HUES6 (cell line): ENCODE measurements around the gene COPS6.

Source experiments
- H3K27ac ChIP-seq: 2 replicates; pipeline ENCODE4 v1.7.0; 2013; ENCODE audit warnings: low read depth, mild to moderate bottlenecking, low read length, inconsistent platforms
- H3K27me3 ChIP-seq: 2 replicates; pipeline ENCODE4 v1.6.1; 2013; ENCODE audit warnings: low read length; ENCODE audit not compliant: control insufficient read depth, insufficient read depth
- H3K36me3 ChIP-seq: 2 replicates; pipeline ENCODE4 v1.6.1; 2013; ENCODE audit warnings: low read length; ENCODE audit not compliant: control insufficient read depth, insufficient read depth
- H3K4me1 ChIP-seq: 2 replicates; pipeline ENCODE4 v1.6.1; 2013; ENCODE audit warnings: low read length; ENCODE audit not compliant: control insufficient read depth, insufficient read depth
- H3K4me3 ChIP-seq: 2 replicates; pipeline ENCODE4 v1.5.1; 2013; ENCODE audit warnings: low read depth, low read length
- H3K9ac ChIP-seq: one replicate; pipeline ENCODE4 v1.6.1; 2013; ENCODE audit warnings: mild to moderate bottlenecking, low read length
- H3K9me3 ChIP-seq: 2 replicates; pipeline ENCODE4 v1.6.1; 2013; ENCODE audit warnings: low read depth, low read length; ENCODE audit not compliant: control insufficient read depth, insufficient read depth

COPS6 gene

GRCh38 chr7:100105534-100105933, 16.8 kb downstream of the COPS6 start:
- H3K4me1 ChIP-seq, result peaks cover 6% of the 10 kb centered on the region; the same call in 1 of the 2 replicates
- H3K27ac ChIP-seq, result no peak overlapping the region
- H3K4me3 ChIP-seq, result no peak overlapping the region
- H3K9ac ChIP-seq, result no peak overlapping the region
- no peaks in the 10 kb centered on the region for H3K9me3 ChIP-seq
- no peaks in the 10 kb centered on the region for H3K27me3 ChIP-seq
- H3K36me3 ChIP-seq, result peaks cover 65% of the 10 kb centered on the region

DNA sequence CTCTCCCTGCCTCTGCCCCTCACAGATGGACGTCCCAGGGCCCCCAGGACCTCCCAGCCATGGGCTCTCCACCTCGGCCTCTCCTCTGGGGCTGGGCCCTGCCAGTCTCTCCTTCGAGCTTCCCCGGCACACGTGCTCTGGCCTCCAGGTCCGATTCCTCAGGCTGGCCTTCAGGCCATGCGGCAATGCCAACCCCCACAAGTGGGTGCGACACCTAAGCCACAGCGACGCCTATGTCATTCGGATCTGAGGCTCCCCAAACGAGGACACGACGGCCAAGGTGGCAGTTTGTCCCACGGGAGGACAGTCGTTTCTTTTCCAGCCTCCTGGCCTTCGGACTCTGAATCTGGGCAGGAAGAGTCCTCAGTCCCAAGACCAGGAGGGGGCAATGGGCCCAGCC, 17.9 kb downstream of the COPS6 start:
- Histone ChIP-seq H3K27ac (no peak overlapping the region), H3K9ac (no peak overlapping the region), H3K4me3 (no peak overlapping the region), H3K36me3 (peaks cover 75% of the 10 kb centered on the region), H3K9me3 (no peaks in the 10 kb centered on the region), H3K4me1 (peaks cover 6% of the 10 kb centered on the region; the same call in 1 of the 2 replicates), H3K27me3 (no peaks in the 10 kb centered on the region)

DNA sequence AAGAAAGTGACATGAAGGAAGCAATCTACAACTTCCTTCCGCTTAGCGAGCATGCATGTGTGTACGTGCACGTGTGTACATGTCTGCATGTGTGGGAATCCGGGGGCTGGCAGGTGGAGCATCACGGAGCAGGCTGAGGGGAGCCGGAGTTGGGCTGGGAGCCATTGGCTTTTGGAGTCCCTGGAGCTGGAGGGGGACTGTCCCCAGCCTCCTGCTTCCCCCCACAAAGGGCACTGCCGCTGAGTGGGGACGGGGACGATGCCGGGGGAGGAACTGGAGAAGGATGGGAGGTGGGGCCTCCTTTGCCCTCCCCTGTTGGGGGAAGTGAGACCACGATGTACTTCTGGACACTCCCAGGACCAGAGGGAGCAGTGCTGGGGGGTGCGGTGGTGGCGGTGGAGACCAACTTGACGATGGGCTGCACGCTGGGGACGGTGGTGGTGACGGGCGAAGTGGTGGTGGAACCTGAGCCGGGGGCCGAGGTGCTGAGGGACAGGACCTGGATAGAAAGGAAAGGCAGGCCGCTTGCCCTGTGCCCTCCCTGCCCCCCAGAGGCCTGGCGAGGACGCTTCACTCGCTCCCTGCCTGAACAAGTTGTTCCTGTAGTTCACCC, 18.5 kb downstream of the COPS6 start:
- no peak overlapping the region for H3K4me3 ChIP-seq
- peaks cover 81% of the 10 kb centered on the region for H3K36me3 ChIP-seq
- H3K4me1 ChIP-seq, result peaks cover 5% of the 10 kb centered on the region; the same call in 1 of the 2 replicates
- no peak overlapping the region for H3K9ac ChIP-seq
- H3K9me3 ChIP-seq, result no peaks in the 10 kb centered on the region
- no peaks in the 10 kb centered on the region for H3K27me3 ChIP-seq
- H3K27ac ChIP-seq, result no peak overlapping the region

GRCh38 chr7:100107890-100108289, 19.1 kb downstream of the COPS6 start:
- Histone ChIP-seq H3K9me3 (no peaks in the 10 kb centered on the region), H3K27ac (no peak overlapping the region), H3K36me3 (peaks cover 87% of the 10 kb centered on the region)

GRCh38 chr7:100109521-100110163, 20.9 kb downstream of the COPS6 start:
- Histone ChIP-seq H3K27ac (no peak overlapping the region), H3K4me1 (no peaks in the 10 kb centered on the region), H3K9me3 (no peaks in the 10 kb centered on the region), H3K4me3 (no peak overlapping the region), H3K36me3 (peaks cover 88% of the 10 kb centered on the region), H3K9ac (no peak overlapping the region), H3K27me3 (no peaks in the 10 kb centered on the region)

More at GRCh38 chr7:100107890-100108289, 19.1 kb downstream of the COPS6 start:
- Histone ChIP-seq H3K27me3 (no peaks in the 10 kb centered on the region), H3K4me1 (no peaks in the 10 kb centered on the region), H3K4me3 (no peak overlapping the region), H3K9ac (no peak overlapping the region)

- H3K36me3 ChIP-seq, result peaks cover 77% of the 10 kb centered on the region
- H3K4me3 ChIP-seq, result no peak overlapping the region
- H3K27ac ChIP-seq, result no peak overlapping the region
Measured at GRCh38 chr7:100111156-100111555, 22.4 kb downstream of the COPS6 start.

DNA sequence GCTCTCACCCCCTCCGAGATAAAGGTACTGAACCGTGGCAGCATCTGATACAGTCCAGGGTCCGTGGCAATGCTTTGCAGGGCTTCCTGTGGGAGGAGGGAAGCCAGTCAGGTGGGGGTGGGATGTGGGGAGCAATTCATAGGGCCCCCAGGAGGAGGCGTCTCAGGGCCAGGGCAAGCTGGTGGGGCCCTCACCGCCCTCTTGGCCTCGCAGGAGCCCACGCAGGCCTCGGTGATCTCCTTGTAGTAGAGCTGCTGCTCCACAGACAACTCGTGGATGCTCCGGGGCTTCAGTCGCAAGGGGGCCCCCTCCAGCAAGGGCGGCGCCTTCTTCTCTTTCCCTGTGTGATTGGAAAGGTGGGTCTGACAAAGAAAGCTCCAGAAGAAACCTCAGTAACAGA, 23.1 kb downstream of the COPS6 start:
- H3K27ac ChIP-seq, result no peak overlapping the region

More at GRCh38 chr7:100111156-100111555, 22.4 kb downstream of the COPS6 start:
- no peaks in the 10 kb centered on the region for H3K9me3 ChIP-seq
- H3K27me3 ChIP-seq, result no peaks in the 10 kb centered on the region
- H3K9ac ChIP-seq, result peak overlapping the region; percentile 37
- no peaks in the 10 kb centered on the region for H3K4me1 ChIP-seq

GRCh38 chr7:100115026-100115425, 26.3 kb downstream of the COPS6 start:
- Histone ChIP-seq H3K4me3 (no peak overlapping the region), H3K27me3 (no peaks in the 10 kb centered on the region), H3K36me3 (peaks cover 41% of the 10 kb centered on the region), H3K9me3 (no peaks in the 10 kb centered on the region), H3K4me1 (no peaks in the 10 kb centered on the region), H3K9ac (no peak overlapping the region), H3K27ac (no peak overlapping the region)

More for the DNA sequence above, 23.1 kb downstream of the COPS6 start:
- Histone ChIP-seq H3K4me3 (no peak overlapping the region), H3K36me3 (peaks cover 70% of the 10 kb centered on the region), H3K4me1 (no peaks in the 10 kb centered on the region), H3K9me3 (no peaks in the 10 kb centered on the region), H3K9ac (no peak overlapping the region), H3K27me3 (no peaks in the 10 kb centered on the region)

GRCh38 chr7:100118388-100119071, 29.8 kb downstream of the COPS6 start:
- Histone ChIP-seq H3K4me3 (peak overlapping the region; percentile 82), H3K27me3 (no peaks in the 10 kb centered on the region), H3K27ac (peak overlapping the region; percentile 98; the same call in 1 of the 2 replicates), H3K4me1 (peaks cover 10% of the 10 kb centered on the region), H3K36me3 (peaks cover 11% of the 10 kb centered on the region), H3K9ac (peak overlapping the region; percentile 88), H3K9me3 (no peaks in the 10 kb centered on the region)

DNA sequence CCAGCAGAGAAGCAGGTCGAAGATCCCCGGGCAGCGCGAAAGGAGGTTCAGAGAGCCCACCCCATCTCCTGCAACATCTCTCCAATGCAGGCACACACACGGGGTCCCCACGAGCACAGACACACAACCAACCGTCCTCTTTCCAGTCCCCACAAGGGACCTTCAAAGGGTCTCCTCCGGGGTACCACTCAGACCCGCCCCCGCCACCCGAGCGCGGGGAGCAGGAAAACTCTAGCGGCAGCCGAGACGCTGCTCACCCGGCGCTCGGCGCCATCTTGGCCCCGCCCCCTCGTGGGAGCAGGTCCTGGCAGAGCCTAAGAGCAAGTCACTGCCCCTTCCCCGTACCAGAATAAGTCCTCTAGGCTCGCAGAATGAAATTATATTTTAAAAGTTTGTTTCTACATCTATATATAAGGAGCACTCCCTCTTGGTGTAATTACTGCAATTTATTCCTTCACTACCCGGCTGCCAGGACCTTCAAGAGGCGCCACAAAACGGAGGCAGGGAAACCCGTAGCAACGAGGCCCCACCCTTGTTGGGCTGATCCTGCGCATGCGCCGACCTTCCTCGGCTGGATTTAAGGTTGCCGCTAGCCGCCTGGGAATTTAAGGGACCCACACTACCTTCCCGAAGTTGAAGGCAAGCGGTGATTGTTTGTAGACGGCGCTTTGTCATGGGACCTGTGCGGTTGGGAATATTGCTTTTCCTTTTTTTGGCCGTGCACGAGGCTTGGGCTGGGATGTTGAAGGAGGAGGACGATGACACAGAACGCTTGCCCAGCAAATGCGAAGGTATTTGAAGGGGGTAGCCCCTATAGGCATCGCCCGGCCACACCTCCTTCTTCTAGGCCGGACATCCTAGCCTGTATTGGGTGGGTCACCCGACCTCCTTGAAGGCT, 30.6 kb downstream of the COPS6 start, which contains the start of the genes CNPY4 and TAF6:
TSS of gene CNPY4 (plus strand) at position 563 of the 898 bp plus-strand sequence. CDS start at position 674, 111 bp downstream.
TSS of gene TAF6 (minus strand) at position 287 of the 898 bp plus-strand sequence. CDS start 5,149 bp downstream, outside the sequence.
- peak within 1 kb of the TSS; percentile 82 for H3K4me3 ChIP-seq
- H3K9me3 ChIP-seq, result no peaks in the 10 kb centered on the region
- H3K36me3 ChIP-seq, result 0 out of 2 replicates have a peak, but pooled peaks cover 3% of the 10 kb centered on the region
- peak within 1 kb of the TSS; percentile 88 for H3K9ac ChIP-seq
- H3K27ac ChIP-seq, result peak within 1 kb of the TSS; percentile 98
- H3K4me1 ChIP-seq, result peaks cover 10% of the 10 kb centered on the region
- H3K27me3 ChIP-seq, result no peaks in the 10 kb centered on the region
